Mucosa of descending colon (tissue), 3 donors: Measurements from ENCODE around the gene ITGB6. TPM values are rescaled to one million over a fixed set of nuclear protein-coding genes. Genes with fewer than 3 reads are reported as not detected.

Experiments
- ATAC-seq: fragments of 200-7000 bp; cut with Tn5 transposase; one replicate; pipeline ENCODE4 v1.9.1; 2020; ENCODE audit warnings: mild to moderate bottlenecking, moderate library complexity
- DNase-seq, 3 donors: peaks; one replicate each; pipeline ENCODE4 v3.0.0-alpha.2; 2020
- H3K36me3 ChIP-seq: fragments of 200-600 bp; one replicate; pipeline ENCODE4 v1.8.0; 2021; ENCODE audit warnings: low read depth, mild to moderate bottlenecking
- H3K4me1 ChIP-seq: fragments of 200-600 bp; one replicate; pipeline ENCODE4 v1.8.0; 2021; ENCODE audit warnings: low read depth, mild to moderate bottlenecking
- H3K4me3 ChIP-seq: fragments of 200-600 bp; one replicate; pipeline ENCODE4 v1.8.0; 2021; ENCODE audit warnings: mild to moderate bottlenecking
- H3K9me3 ChIP-seq: fragments of 200-600 bp; one replicate; pipeline ENCODE4 v1.8.0; 2021; ENCODE audit warnings: mild to moderate bottlenecking
- intact Hi-C, 2 donors: fragments of 100-400 bp; cut with DNase I in 1 of 2; cut with micrococcal nuclease in 1 of 2; formaldehyde crosslinking; loops; one replicate each; pipeline versions ENCODE4 v1.11.0 to v1.11.1; 2022; cut with DNase I, micrococcal nuclease
- total RNA-seq, 3 donors: library from RNA; stranded (reverse); fragmentation: NEBNext Ultra II Directional in 2 of 3; extraction: Animal tissue kit (Norgen Biotek cat#: 25700) in 2 of 3; gene quantifications; one replicate each; pipeline versions ENCODE4 v1.2.1 to v1.2.4, GENCODE V29; 2021 to 2023
- TF ChIP-seq, protein P1 (sequence below): fragments of 200-600 bp; IDR thresholded peaks from one replicate; pipeline ENCODE4 v1.8.0; 2022; ENCODE audit warnings: antibody characterized with exemption, mild to moderate bottlenecking
- donor health status: DM: no; HTN: no; CAD: no; lungs with moderate emphysema.
- donor health status: DM: no; HTN: no; CAD: no.
- donor health status: DM: no; HTN: yes; CAD: no.

ITGB6 gene
- total RNA-seq, 3 donors from 2014 or later = 9.0 to 35.7 (median 16.2) TPM

DNA sequence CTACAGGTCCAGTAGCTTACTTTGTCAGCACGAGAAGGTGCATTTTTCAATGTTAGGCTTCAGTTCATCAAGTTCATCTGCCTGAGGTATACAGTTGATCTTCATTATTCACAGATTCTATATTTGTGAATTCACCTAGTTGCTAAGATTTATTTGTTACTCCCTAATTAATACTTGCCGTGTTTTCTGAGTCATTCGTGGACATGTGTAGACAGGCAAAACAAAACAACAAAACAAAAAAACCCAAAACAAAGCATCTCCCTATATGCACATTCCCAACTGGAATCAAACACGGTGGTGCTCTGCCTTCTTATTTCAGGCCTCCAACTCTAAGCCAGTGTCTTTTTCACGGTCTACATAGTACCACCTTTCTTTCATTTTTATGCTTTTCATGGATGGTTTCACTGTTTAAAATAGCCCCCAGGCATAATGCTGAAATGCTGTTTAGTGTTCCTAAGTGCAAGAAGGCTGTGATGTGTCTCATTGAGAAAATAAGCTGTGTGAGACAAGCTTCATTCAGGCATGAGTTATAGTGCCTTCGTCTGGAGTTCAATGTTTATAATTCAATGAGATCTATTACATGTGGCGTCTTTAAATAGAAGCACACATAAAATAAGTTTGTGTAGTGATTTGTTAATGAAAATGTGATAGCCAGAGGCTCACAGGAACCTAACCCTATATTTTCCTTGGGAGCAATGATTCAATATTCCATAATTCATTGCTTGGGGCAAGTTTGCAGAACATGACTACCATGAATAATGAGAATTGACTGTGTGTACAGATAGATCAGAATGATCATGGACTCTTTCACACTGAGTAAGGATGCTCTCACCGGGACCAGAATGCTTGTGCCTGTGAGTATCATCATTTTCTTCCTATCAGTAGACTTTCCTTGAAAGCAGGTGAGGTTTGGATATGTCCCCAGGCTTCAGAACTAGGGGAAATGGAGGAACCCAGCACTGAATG is 24.6 kb downstream of the ITGB6 start:
- no peak overlapping the region for H3K4me3 ChIP-seq
- no peak for DNase-seq
- TF ChIP-seq, protein P1, sequence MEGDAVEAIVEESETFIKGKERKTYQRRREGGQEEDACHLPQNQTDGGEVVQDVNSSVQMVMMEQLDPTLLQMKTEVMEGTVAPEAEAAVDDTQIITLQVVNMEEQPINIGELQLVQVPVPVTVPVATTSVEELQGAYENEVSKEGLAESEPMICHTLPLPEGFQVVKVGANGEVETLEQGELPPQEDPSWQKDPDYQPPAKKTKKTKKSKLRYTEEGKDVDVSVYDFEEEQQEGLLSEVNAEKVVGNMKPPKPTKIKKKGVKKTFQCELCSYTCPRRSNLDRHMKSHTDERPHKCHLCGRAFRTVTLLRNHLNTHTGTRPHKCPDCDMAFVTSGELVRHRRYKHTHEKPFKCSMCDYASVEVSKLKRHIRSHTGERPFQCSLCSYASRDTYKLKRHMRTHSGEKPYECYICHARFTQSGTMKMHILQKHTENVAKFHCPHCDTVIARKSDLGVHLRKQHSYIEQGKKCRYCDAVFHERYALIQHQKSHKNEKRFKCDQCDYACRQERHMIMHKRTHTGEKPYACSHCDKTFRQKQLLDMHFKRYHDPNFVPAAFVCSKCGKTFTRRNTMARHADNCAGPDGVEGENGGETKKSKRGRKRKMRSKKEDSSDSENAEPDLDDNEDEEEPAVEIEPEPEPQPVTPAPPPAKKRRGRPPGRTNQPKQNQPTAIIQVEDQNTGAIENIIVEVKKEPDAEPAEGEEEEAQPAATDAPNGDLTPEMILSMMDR = no peak
- no peaks in the 10 kb centered on the region for H3K36me3 ChIP-seq
- no peaks in the 10 kb centered on the region for H3K4me1 ChIP-seq
- intact Hi-C loops = no loop called here
- no peaks in the 10 kb centered on the region for H3K9me3 ChIP-seq
- no peak for ATAC-seq

DNA sequence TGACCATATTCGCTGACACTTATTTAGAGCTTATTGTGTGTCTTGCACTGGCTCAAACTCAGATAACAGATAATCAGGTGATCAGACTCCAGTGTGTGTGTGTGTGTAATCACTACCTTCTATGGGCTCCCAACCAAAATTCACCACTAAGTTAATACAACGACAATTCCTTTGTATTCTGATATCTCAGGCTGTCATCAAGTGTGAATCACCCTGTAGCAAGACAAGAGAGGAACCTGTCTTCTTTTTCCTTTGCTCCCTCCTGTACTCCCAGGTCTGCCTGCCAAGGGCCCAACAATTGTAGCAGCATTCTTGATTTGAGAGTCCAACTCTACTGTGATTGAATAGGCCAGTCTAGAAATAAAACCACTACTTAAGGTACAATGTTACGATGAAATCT is 25.8 kb downstream of the ITGB6 start:
- intact Hi-C loops = no loop called here
- Histone ChIP-seq H3K4me1 (no peaks in the 10 kb centered on the region), H3K36me3 (no peaks in the 10 kb centered on the region), H3K9me3 (no peaks in the 10 kb centered on the region), H3K4me3 (no peak overlapping the region)
- ATAC-seq (no peak), DNase-seq (no peak)
- TF ChIP-seq, protein P1 = no peak

DNA sequence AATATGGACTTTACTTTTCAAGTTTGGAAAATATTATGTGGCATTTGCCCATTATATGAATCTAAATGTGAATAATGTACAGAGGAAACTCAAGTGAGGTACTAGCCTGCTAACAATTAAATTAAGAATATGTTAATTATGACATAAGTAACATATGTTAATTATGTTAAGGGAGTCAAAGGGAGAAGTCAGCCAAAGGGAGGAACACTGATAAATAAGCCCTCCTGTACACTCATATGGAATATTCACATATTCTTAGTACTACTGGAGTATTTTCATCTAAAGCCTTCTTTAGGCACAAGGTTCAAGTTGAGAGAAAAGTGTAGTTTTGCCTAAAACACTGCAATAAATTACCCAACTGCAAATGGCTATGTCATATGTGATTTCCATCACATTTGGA is 30.1 kb downstream of the ITGB6 start:
- ATAC-seq (no peak), DNase-seq (no peak)
- TF ChIP-seq, protein P1 = no peak
- no peaks in the 10 kb centered on the region for H3K9me3 ChIP-seq
- intact Hi-C loops = no loop called here
- no peak overlapping the region for H3K4me3 ChIP-seq
- H3K36me3 ChIP-seq = no peaks in the 10 kb centered on the region
- H3K4me1 ChIP-seq = peaks cover 7% of the 10 kb centered on the region

DNA sequence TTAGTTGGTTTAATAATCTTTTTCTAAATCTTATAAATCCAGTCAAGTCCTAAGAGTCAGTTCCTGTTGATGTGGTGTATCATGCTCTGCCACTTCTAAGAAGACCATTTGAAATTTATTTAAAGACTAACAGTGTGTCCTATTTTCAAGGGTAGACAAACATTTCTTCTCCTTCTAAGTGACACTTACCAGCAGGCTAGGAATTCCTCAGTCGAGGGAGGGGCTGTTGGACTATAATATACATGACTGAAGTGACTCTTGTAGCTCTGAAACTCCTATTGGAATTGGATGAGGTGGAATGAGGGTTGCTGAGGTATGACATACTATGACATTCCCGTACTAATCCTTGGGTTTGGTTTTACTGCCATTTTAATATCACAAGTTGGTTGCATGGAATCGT is 30.6 kb downstream of the ITGB6 start:
- Histone ChIP-seq H3K4me3 (no peak overlapping the region), H3K4me1 (peaks cover 7% of the 10 kb centered on the region), H3K9me3 (no peaks in the 10 kb centered on the region), H3K36me3 (no peaks in the 10 kb centered on the region)
- ATAC-seq (peak; percentile 49), DNase-seq (peak in 1 of 3 donors; percentile 10)
- intact Hi-C loops = no loop called here
- TF ChIP-seq, protein P1 = no peak

DNA sequence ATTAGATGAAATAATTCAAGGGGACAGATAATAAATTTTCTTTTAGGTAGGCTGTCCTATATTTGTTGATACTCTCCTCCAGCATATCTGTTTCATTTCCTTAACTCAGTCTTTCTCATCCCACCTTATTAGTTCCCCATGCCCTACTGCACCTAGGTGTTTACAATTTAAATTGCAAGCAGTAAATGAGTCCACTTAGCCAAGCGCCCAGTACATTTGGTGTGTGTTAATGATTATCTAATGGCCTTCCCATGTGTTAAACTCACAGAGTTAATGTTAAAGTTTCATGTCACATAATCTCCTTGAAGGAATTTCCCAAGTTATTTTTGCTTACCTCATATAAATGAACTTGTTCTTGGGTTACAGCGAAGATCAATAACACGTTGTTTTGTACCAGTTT is 31.2 kb downstream of the ITGB6 start:
- intact Hi-C loops = no loop called here
- H3K9me3 ChIP-seq = no peaks in the 10 kb centered on the region
- H3K36me3 ChIP-seq = no peaks in the 10 kb centered on the region
- peak; percentile 96 for ATAC-seq
- no peak overlapping the region for H3K4me3 ChIP-seq
- DNase-seq = peak in 1 of 3 donors; percentile 17
- TF ChIP-seq, protein P1 = no peak
- peaks cover 7% of the 10 kb centered on the region for H3K4me1 ChIP-seq
